Dermis microvascular lymphatic vessel endothelial cell (primary cell): Measurements from ENCODE around the gene LRRC49. TPM values are rescaled to one million over a fixed set of nuclear protein-coding genes. Genes with fewer than 3 reads are reported as not detected.
"Not testable (repeated sequence)": the region's sequence is repeated elsewhere in the genome, so short reads cannot be mapped to it uniquely, and the experiment has no call there.

Source experiments
- DNase-seq, 2 donors: peaks; one replicate each; pipeline versions ENCODE4 v3.0.0 to v3.0.0-alpha.2; 2010; ENCODE audit warnings: low read depth in 2 of 2
- total RNA-seq: library from RNA; depleted of rRNA; stranded (reverse); fragments of >200 nt; gene quantifications from 2 replicates; pipeline ENCODE4 v1.2.1, GENCODE V29; 2014

The LRRC49 gene
- total RNA-seq, 1 donor from 2014 or later, result 3.1 TPM

GRCh38 chr15:70995383-70995970, 102.9 kb downstream of the LRRC49 start:
- peak; percentile 36 to 63 for DNase-seq

GRCh38 chr15:70998319-70998718, 105.7 kb downstream of the LRRC49 start:
- DNase-seq, result no peak

GRCh38 chr15:71002316-71002715, 109.7 kb downstream of the LRRC49 start:
- peak; percentile 55 to 56 for DNase-seq

- peak in 1 of 2 donors; percentile 30 for DNase-seq
Measured at GRCh38 chr15:71003319-71003718, 110.7 kb downstream of the LRRC49 start.

- DNase-seq, result not testable (repeated sequence)
Measured at GRCh38 chr15:71004506-71004905, 111.9 kb downstream of the LRRC49 start.

- DNase-seq, result no peak
Measured at GRCh38 chr15:71005895-71006294, 113.3 kb downstream of the LRRC49 start.

GRCh38 chr15:71008250-71008870, 115.7 kb downstream of the LRRC49 start:
- DNase-seq, result no peak

- DNase-seq, result no peak
Measured at GRCh38 chr15:71010472-71010871, 117.8 kb downstream of the LRRC49 start.

GRCh38 chr15:71010997-71011396, 118.4 kb downstream of the LRRC49 start:
- DNase-seq, result no peak

GRCh38 chr15:71011503-71012155, 119.0 kb downstream of the LRRC49 start:
- peak; percentile 22 to 58 for DNase-seq

- DNase-seq, result no peak
Measured at GRCh38 chr15:71013446-71013845, 120.8 kb downstream of the LRRC49 start.

- DNase-seq, result no peak
Measured at GRCh38 chr15:71015342-71015741, 122.7 kb downstream of the LRRC49 start.

- not testable (repeated sequence) for DNase-seq
Measured at GRCh38 chr15:71031232-71031631, 138.6 kb downstream of the LRRC49 start.

GRCh38 chr15:71035478-71035877, 142.9 kb downstream of the LRRC49 start:
- not testable (repeated sequence) for DNase-seq

GRCh38 chr15:71042356-71042922, 149.8 kb downstream of the LRRC49 start:
- no peak for DNase-seq

GRCh38 chr15:71043373-71043772, 150.7 kb downstream of the LRRC49 start:
- no peak for DNase-seq

- no peak for DNase-seq
Measured at GRCh38 chr15:71044006-71044405, 151.4 kb downstream of the LRRC49 start.

- not testable (repeated sequence) for DNase-seq
Measured at GRCh38 chr15:71046146-71046545, 153.5 kb downstream of the LRRC49 start.

- DNase-seq, result no peak
Measured at GRCh38 chr15:71048913-71049675, 156.5 kb downstream of the LRRC49 start.

GRCh38 chr15:71049706-71050422, 157.2 kb downstream of the LRRC49 start:
- no peak for DNase-seq

- DNase-seq, result no peak
Measured at GRCh38 chr15:71050461-71050860, 157.8 kb downstream of the LRRC49 start.
